Hepatocyte (in vitro differentiated cells): ENCODE results near the gene GPR161. TPM values are rescaled to one million over a fixed set of nuclear protein-coding genes. Genes with fewer than 3 reads are reported as not detected.

ENCODE experiments used
- DNase-seq: peaks from one replicate; pipeline ENCODE4 v3.0.0-alpha.2; 2016; ENCODE audit warnings: low spot score
- H2AFZ ChIP-seq: fragments of 200-600 bp; sonication (generic); 2 replicates; pipeline ENCODE4 v1.6.0; 2016; ENCODE audit warnings: antibody characterized with exemption, mild to moderate bottlenecking
- H3K27ac ChIP-seq: fragments of 200-600 bp; sonication (generic); 2 replicates; pipeline ENCODE4 v1.5.1; 2016; ENCODE audit warnings: mild to moderate bottlenecking
- H3K27me3 ChIP-seq: fragments of 200-600 bp; sonication (generic); 2 replicates; pipeline ENCODE4 v1.6.1; 2016
- H3K36me3 ChIP-seq: fragments of 200-600 bp; sonication (generic); replicated peaks from 2 replicates; pipeline ENCODE4 v1.5.1; 2016; ENCODE audit warnings: low read depth; ENCODE audit not compliant: insufficient read depth
- H3K4me1 ChIP-seq: fragments of 200-600 bp; sonication (generic); 2 replicates; pipeline ENCODE4 v1.5.1; 2016; ENCODE audit warnings: mild to moderate bottlenecking, moderate library complexity; ENCODE audit not compliant: insufficient read depth
- H3K4me2 ChIP-seq: fragments of 200-600 bp; sonication (generic); 2 replicates; pipeline ENCODE4 v1.6.0; 2016
- H3K4me3 ChIP-seq: fragments of 200-600 bp; sonication (generic); 2 replicates; pipeline ENCODE4 v1.5.1; 2016; ENCODE audit warnings: mild to moderate bottlenecking
- H3K79me2 ChIP-seq: fragments of 200-600 bp; sonication (generic); 2 replicates; pipeline ENCODE4 v1.6.0; 2017; ENCODE audit warnings: mild to moderate bottlenecking
- H3K9me2 ChIP-seq: fragments of 200-600 bp; sonication (generic); replicated peaks from 2 replicates; pipeline ENCODE4 v1.6.0; 2017; ENCODE audit warnings: mild to moderate bottlenecking; ENCODE audit not compliant: insufficient read depth
- H3K9me3 ChIP-seq: fragments of 200-600 bp; sonication (generic); 2 replicates; pipeline ENCODE4 v1.5.1; 2016; ENCODE audit warnings: low read depth, mild to moderate bottlenecking
- H4K20me1 ChIP-seq: fragments of 200-600 bp; sonication (generic); 2 replicates; pipeline ENCODE4 v1.6.0; 2016; ENCODE audit warnings: mild to moderate bottlenecking; ENCODE audit not compliant: insufficient read depth, poor library complexity, severe bottlenecking
- EZH2 ChIP-seq: fragments of 200-600 bp; sonication (generic); IDR thresholded peaks from 2 replicates; pipeline ENCODE4 v1.6.1; 2016; ENCODE audit warnings: antibody characterized with exemption, mild to moderate bottlenecking, borderline replicate concordance
- EZH2phosphoT487 ChIP-seq: fragments of 200-600 bp; sonication (generic); IDR thresholded peaks from one replicate; pipeline ENCODE4 v1.6.1; 2018; ENCODE audit warnings: antibody characterized with exemption, mild to moderate bottlenecking, low read depth, moderate library complexity; ENCODE audit not compliant: unreplicated experiment, severe bottlenecking
- WGBS: methylation state at CpG from one replicate; pipeline ENCODE4 v1.1.6; 2016; ENCODE audit warnings: low lambda C conversion rate; ENCODE audit errors: missing lambda C conversion rate; 5-methylcytosine and 5-hydroxymethylcytosine counted together
- polyA plus RNA-seq: library from polyadenylated mRNA; unstranded; fragments of >200 nt; fragmentation: Nextera tagmentation; extraction: Ambion mirVana; gene quantifications from 2 replicates; pipeline ENCODE4 v1.2.1, GENCODE V29; 2016
- total RNA-seq: library from RNA; depleted of rRNA; stranded (reverse); fragments of >200 nt; gene quantifications from 2 replicates; pipeline ENCODE4 v1.2.3, GENCODE V29; 2014
- TF ChIP-seq, protein P1 (sequence below): fragments of 200-600 bp; sonication (generic); IDR thresholded peaks from 2 replicates; pipeline ENCODE4 v1.5.1; 2016; ENCODE audit warnings: antibody characterized with exemption, mild to moderate bottlenecking; ENCODE audit not compliant: poor library complexity

Gene GPR161
- total and polyA plus RNA-seq, 2 experiments from 2014 or later = 15.9 to 19.3 TPM

DNA sequence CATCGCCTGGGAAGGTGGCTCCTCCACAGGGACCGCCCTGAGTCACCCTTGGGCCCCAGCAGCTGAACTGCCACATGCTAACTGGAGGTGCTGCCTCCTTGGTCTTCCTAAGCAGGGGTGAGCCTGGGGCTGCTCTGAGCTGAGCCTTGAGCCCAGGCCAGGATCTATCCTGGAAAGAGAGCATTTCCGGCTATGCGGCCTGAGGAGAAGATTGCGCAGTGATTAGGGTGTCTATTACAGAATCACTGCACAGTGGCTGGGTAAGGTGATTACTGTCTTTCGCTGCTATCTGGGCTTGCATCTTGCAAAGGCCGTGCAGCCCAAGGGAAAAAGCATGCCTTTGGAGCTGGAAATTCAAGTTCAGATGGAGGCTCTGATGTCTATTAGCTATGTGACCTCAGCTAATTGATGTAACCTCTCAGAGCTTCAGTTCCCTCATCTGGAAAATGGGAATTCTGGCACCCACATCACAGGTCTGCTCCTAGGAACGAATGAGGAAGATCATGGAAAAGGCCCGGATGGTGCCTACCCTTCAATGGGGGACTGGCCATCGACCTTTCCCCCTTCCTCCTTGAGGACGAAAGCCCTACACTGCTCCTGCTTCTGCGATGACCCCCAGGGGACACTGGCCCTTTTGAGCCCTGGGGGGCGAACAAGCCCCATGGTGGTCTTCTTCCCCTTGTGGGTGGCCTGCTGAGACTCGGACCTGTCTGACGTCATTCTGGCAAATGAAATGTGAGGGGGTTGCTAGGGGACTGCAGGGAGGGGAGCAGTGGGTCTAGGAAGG lies 38.0 kb downstream of the GPR161 start:
- DNase-seq = no peak
- 87% methylated on average over 15 of the region's 15 CpGs for WGBS
- no peaks in the 10 kb centered on the region for H3K36me3 ChIP-seq
- no peaks in the 10 kb centered on the region for H3K9me2 ChIP-seq
- H3K27ac ChIP-seq = no peak overlapping the region
- no peaks in the 10 kb centered on the region for H4K20me1 ChIP-seq
- no peaks in the 10 kb centered on the region for H3K4me1 ChIP-seq
- no peak overlapping the region for H2AFZ ChIP-seq
- no peaks in the 10 kb centered on the region for H3K9me3 ChIP-seq
- TF ChIP-seq EZH2 = no peak
- no peak for TF ChIP-seq EZH2phosphoT487
- H3K79me2 ChIP-seq = no peaks in the 10 kb centered on the region
- H3K27me3 ChIP-seq = no peaks in the 10 kb centered on the region
- no peak overlapping the region for H3K4me3 ChIP-seq
- no peak overlapping the region for H3K4me2 ChIP-seq

DNA sequence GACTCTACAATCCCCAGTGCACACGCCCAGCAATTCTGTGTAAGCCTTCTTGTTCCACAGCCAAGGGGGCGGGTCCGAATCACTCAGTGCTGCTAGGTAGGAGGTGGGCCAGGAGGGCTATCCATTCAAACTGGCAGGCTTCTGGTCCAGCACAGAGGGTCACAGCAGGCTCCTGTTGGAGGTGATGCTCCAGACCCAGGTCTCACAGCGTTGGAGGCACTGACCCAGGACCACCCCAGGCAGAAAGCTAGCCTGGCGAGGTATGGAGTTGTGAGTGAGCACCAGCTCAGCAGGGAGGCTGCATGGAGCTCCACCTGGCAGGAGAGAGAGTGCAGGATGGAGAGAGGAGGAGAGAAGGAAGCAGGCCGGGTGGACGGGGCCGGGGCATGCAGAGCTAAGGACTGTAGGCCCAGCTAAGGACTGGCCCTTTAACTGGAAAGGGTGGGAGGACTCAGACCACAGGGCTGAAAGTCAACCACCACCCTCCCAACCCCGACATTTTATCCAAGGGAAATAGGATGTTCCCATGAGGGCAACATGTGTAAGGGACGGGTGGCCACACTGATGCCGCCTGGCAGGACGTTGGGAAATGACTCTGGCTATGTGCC lies 38.7 kb downstream of the GPR161 start:
- TF ChIP-seq, protein P1, sequence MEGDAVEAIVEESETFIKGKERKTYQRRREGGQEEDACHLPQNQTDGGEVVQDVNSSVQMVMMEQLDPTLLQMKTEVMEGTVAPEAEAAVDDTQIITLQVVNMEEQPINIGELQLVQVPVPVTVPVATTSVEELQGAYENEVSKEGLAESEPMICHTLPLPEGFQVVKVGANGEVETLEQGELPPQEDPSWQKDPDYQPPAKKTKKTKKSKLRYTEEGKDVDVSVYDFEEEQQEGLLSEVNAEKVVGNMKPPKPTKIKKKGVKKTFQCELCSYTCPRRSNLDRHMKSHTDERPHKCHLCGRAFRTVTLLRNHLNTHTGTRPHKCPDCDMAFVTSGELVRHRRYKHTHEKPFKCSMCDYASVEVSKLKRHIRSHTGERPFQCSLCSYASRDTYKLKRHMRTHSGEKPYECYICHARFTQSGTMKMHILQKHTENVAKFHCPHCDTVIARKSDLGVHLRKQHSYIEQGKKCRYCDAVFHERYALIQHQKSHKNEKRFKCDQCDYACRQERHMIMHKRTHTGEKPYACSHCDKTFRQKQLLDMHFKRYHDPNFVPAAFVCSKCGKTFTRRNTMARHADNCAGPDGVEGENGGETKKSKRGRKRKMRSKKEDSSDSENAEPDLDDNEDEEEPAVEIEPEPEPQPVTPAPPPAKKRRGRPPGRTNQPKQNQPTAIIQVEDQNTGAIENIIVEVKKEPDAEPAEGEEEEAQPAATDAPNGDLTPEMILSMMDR = no peak
- TF ChIP-seq EZH2 (no peak), EZH2phosphoT487 (no peak)
- no peak overlapping the region for H2AFZ ChIP-seq
- 95% methylated on average over 12 of the region's 12 CpGs for WGBS
- no peaks in the 10 kb centered on the region for H3K4me1 ChIP-seq
- H3K27me3 ChIP-seq = no peaks in the 10 kb centered on the region
- H3K9me2 ChIP-seq = no peaks in the 10 kb centered on the region
- H4K20me1 ChIP-seq = no peaks in the 10 kb centered on the region
- no peak for DNase-seq
- no peak overlapping the region for H3K4me2 ChIP-seq
- H3K4me3 ChIP-seq = no peak overlapping the region
- H3K27ac ChIP-seq = no peak overlapping the region
- no peaks in the 10 kb centered on the region for H3K79me2 ChIP-seq
- no peaks in the 10 kb centered on the region for H3K9me3 ChIP-seq
- no peaks in the 10 kb centered on the region for H3K36me3 ChIP-seq

DNA sequence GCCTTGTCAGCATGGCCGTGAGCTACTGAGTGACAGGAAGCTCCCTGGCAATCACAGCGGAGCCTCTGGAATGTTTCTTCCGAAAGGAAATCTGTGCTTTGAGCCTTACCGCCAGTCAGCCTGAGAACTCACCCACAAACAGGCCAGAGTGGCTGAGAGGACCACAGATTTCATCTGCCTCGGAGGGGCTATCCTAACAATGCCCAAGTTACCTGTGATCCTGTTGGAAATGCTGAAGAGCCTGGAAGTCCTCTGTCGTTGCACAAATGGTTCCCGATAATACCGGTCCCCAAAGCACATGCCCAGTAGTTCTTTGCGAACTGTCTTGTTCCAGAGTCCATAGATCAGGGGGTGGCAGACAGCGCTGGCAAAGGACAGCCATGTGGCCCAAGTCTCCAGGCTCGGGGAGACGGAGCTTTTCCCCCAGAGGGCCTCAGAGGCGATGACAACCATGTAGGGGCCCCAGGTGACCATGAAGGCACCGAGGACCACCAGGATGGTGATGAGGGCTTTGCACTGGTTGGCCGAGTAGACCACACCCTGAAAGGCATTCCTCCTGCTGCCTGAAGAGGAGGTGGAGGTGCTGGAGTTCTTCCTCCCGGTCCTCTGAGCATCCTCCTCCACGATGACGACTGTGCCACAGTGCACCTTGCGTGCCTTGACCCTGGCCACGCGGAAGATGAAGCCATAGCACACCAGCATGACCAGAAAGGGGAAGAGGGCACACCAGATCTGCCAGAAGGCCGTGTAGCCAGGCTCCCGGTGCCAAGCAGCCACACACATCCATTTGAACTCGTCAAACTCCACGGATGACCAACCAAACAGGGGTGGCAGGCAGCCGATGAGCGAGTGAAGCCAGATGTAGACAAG lies 40.2 kb downstream of the GPR161 start:
- Histone ChIP-seq H3K27ac (no peak overlapping the region), H3K4me2 (no peak overlapping the region), H3K79me2 (no peaks in the 10 kb centered on the region), H4K20me1 (no peaks in the 10 kb centered on the region), H3K4me1 (no peaks in the 10 kb centered on the region), H3K4me3 (no peak overlapping the region), H3K36me3 (no peaks in the 10 kb centered on the region), H3K9me3 (no peaks in the 10 kb centered on the region), H3K9me2 (no peaks in the 10 kb centered on the region), H2AFZ (no peak overlapping the region), H3K27me3 (no peaks in the 10 kb centered on the region)
- 96% methylated on average over 27 of the region's 27 CpGs for WGBS
- TF ChIP-seq, protein P1 = no peak
- TF ChIP-seq EZH2 = no peak
- no peak for TF ChIP-seq EZH2phosphoT487
- DNase-seq = no peak
